ENCODE data around the gene TFF2.
A peak's percentile ranks its signal among the peaks of the same experiment; 100 is the strongest.

TFF2 gene

GRCh38 chr21:42350927-42351426, at the start of gene TFF2:
TSS of gene TFF2 (minus strand) at chr21:42350994. CDS start at chr21:42350957, 37 bp downstream.
- no peak within 1 kb of the TSS for H3K9ac ChIP-seq (ENCODE audit: low read depth, low read length, poor library complexity, severe bottlenecking)
- H4K20me1 ChIP-seq (ENCODE audit: insufficient read depth, low read length, poor library complexity, severe bottlenecking), result no peaks in the 10 kb centered on the region
- no peak within 1 kb of the TSS for H3K4me2 ChIP-seq (ENCODE audit: low read depth, low read length, poor library complexity, severe bottlenecking)
- no peaks in the 10 kb centered on the region for H3K9me2 ChIP-seq (replicated peaks; ENCODE audit: low read depth, low read length)
- H3K4me3 ChIP-seq (ENCODE audit: low read length, poor library complexity, severe bottlenecking), result no peak within 1 kb of the TSS
- TF ChIP-seq EZH2phosphoT487 (IDR thresholded peaks at IDR 0.05; ENCODE audit: borderline replicate concordance) (no peak), CTCF (conservative IDR thresholded peaks at IDR 0.05; ENCODE audit: low read length) (no peak)
- no peaks in the 10 kb centered on the region for H3K27me3 ChIP-seq (ENCODE audit: insufficient read depth, low read length, poor library complexity, severe bottlenecking)
- H3K9me3 ChIP-seq (ENCODE audit: insufficient read depth, low read depth, low read length), result 0 out of 2 replicates have a peak, but pooled peaks cover 3% of the 10 kb centered on the region
- H3K79me2 ChIP-seq (ENCODE audit: insufficient read depth, low read length), result no peaks in the 10 kb centered on the region
- H2AFZ ChIP-seq (ENCODE audit: low read length), result no peak within 1 kb of the TSS
- peaks cover 4% of the 10 kb centered on the region for H3K4me1 ChIP-seq (ENCODE audit: insufficient read depth, low read length, poor library complexity, severe bottlenecking)
- H3K36me3 ChIP-seq (ENCODE audit: insufficient read depth, low read length), result no peaks in the 10 kb centered on the region
- H3F3A ChIP-seq (ENCODE audit: low read depth), result no peaks in the 10 kb centered on the region

- Histone ChIP-seq H3K4me1 (ENCODE audit: insufficient read depth, low read length, poor library complexity, severe bottlenecking) (peaks cover 66% of the 10 kb centered on the region), H3K9me2 (replicated peaks; ENCODE audit: low read depth, low read length) (no peaks in the 10 kb centered on the region), H4K20me1 (ENCODE audit: insufficient read depth, low read length, poor library complexity, severe bottlenecking) (no peaks in the 10 kb centered on the region), H3K9ac (ENCODE audit: low read depth, low read length, poor library complexity, severe bottlenecking) (no peak overlapping the region), H3K9me3 (ENCODE audit: insufficient read depth, low read depth, low read length) (no peaks in the 10 kb centered on the region), H3F3A (ENCODE audit: low read depth) (peaks cover 10% of the 10 kb centered on the region; the same call in 1 of the 2 replicates), H2AFZ (ENCODE audit: low read length) (no peak overlapping the region), H3K79me2 (ENCODE audit: insufficient read depth, low read length) (peaks cover 12% of the 10 kb centered on the region), H3K4me3 (ENCODE audit: low read length, poor library complexity, severe bottlenecking) (no peak overlapping the region), H3K27me3 (ENCODE audit: insufficient read depth, low read length, poor library complexity, severe bottlenecking) (no peaks in the 10 kb centered on the region), H3K4me2 (ENCODE audit: low read depth, low read length, poor library complexity, severe bottlenecking) (no peak overlapping the region), H3K36me3 (ENCODE audit: insufficient read depth, low read length) (no peaks in the 10 kb centered on the region)
- TF ChIP-seq EZH2phosphoT487 (IDR thresholded peaks at IDR 0.05; ENCODE audit: borderline replicate concordance) (no peak), CTCF (conservative IDR thresholded peaks at IDR 0.05; ENCODE audit: low read length) (no peak)
Observed at GRCh38 chr21:42400525-42400924, 49.7 kb upstream of the TFF2 start.

- no peak overlapping the region for H2AFZ ChIP-seq (ENCODE audit: low read length)
- peak overlapping the region; percentile 27 for H3K9ac ChIP-seq (ENCODE audit: low read depth, low read length, poor library complexity, severe bottlenecking)
- peak overlapping the region; percentile 17 for H3K4me2 ChIP-seq (ENCODE audit: low read depth, low read length, poor library complexity, severe bottlenecking)
Observed at GRCh38 chr21:42398436-42399028, 47.7 kb upstream of the TFF2 start.

More at GRCh38 chr21:42398436-42399028, 47.7 kb upstream of the TFF2 start:
- no peaks in the 10 kb centered on the region for H3K79me2 ChIP-seq (ENCODE audit: insufficient read depth, low read length)
- 0 out of 2 replicates have a peak, but pooled peaks cover 4% of the 10 kb centered on the region for H3F3A ChIP-seq (ENCODE audit: low read depth)
- H3K9me2 ChIP-seq (replicated peaks; ENCODE audit: low read depth, low read length), result no peaks in the 10 kb centered on the region
- no peaks in the 10 kb centered on the region for H3K36me3 ChIP-seq (ENCODE audit: insufficient read depth, low read length)
- no peaks in the 10 kb centered on the region for H3K27me3 ChIP-seq (ENCODE audit: insufficient read depth, low read length, poor library complexity, severe bottlenecking)
- no peak for TF ChIP-seq CTCF (conservative IDR thresholded peaks at IDR 0.05; ENCODE audit: low read length)
- TF ChIP-seq EZH2phosphoT487 (IDR thresholded peaks at IDR 0.05; ENCODE audit: borderline replicate concordance), result no peak
- no peak overlapping the region for H3K4me3 ChIP-seq (ENCODE audit: low read length, poor library complexity, severe bottlenecking)
- H3K9me3 ChIP-seq (ENCODE audit: insufficient read depth, low read depth, low read length), result no peaks in the 10 kb centered on the region
- peaks cover 46% of the 10 kb centered on the region for H3K4me1 ChIP-seq (ENCODE audit: insufficient read depth, low read length, poor library complexity, severe bottlenecking)
- no peaks in the 10 kb centered on the region for H4K20me1 ChIP-seq (ENCODE audit: insufficient read depth, low read length, poor library complexity, severe bottlenecking)

Measured in Loucy (cell line).